Measurements from ENCODE around the gene MICAL3.
"Not testable (repeated sequence)": the region's sequence is repeated elsewhere in the genome, so short reads cannot be mapped to it uniquely, and the experiment has no call there.

Gene MICAL3

DNA sequence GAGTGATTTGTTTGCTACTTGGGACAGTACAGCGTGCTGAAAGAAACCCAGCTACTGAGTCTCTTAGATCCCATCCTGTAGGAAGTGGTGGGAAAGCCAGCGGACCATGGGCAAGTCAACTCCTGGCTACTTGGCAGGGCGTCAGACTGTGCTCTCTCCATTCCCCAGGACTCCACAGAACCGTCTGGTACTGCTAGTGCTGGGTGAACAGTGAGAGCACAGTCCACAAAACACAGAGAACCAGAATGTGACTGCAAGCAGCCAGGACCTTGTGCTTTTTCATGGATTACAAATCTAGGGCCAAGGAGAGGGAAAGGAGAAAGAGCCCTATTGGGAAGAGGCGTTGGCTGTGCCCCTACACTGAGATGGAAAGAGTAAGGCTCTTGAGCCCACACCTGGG is 260.3 kb downstream of the MICAL3 start:
- H3K18ac ChIP-seq (ENCODE audit: low read length), result no peak overlapping the region
- H3K79me2 ChIP-seq (ENCODE audit: control insufficient read depth, insufficient read depth, low read length), result no peaks in the 10 kb centered on the region
- no peak overlapping the region for H3K23ac ChIP-seq (ENCODE audit: low read length)
- H3K9ac ChIP-seq (ENCODE audit: low read length), result no peak overlapping the region
- no peak overlapping the region for H2BK5ac ChIP-seq (ENCODE audit: low read length)
- no peak overlapping the region for H3K27ac ChIP-seq (ENCODE audit: low read depth, low read length)
- no peak for DNase-seq
- H3K27me3 ChIP-seq (ENCODE audit: insufficient read depth, low read length, poor library complexity), result no peaks in the 10 kb centered on the region
- H3K4me3 ChIP-seq (ENCODE audit: low read length), result no peak overlapping the region
- no peak overlapping the region for H4K5ac ChIP-seq (ENCODE audit: low read length)
- H3K4me2 ChIP-seq (ENCODE audit: low read length), result no peak overlapping the region
- no peak overlapping the region for H2BK120ac ChIP-seq (ENCODE audit: low read depth, low read length)
- no peak overlapping the region for H2BK15ac ChIP-seq (replicated peaks; ENCODE audit: low read depth)
- no peak overlapping the region for H3K56ac ChIP-seq (ENCODE audit: low read length)
- no peak overlapping the region for H3K4ac ChIP-seq (ENCODE audit: low read depth, low read length)
- no peaks in the 10 kb centered on the region for H3K79me1 ChIP-seq (ENCODE audit: low read length)
- no peak overlapping the region for H4K8ac ChIP-seq (ENCODE audit: low read depth, low read length)
- no peak overlapping the region for H2AK5ac ChIP-seq (ENCODE audit: low read length)
- no CpG with 5 or more reads among the region's 5 CpGs for WGBS (ENCODE audit: extremely low coverage, insufficient coverage, low lambda C conversion rate)
- no peaks in the 10 kb centered on the region for H3K36me3 ChIP-seq (ENCODE audit: control insufficient read depth, insufficient read depth, low read length)
- no peaks in the 10 kb centered on the region for H3K4me1 ChIP-seq (ENCODE audit: control insufficient read depth, low read depth, low read length)

DNA sequence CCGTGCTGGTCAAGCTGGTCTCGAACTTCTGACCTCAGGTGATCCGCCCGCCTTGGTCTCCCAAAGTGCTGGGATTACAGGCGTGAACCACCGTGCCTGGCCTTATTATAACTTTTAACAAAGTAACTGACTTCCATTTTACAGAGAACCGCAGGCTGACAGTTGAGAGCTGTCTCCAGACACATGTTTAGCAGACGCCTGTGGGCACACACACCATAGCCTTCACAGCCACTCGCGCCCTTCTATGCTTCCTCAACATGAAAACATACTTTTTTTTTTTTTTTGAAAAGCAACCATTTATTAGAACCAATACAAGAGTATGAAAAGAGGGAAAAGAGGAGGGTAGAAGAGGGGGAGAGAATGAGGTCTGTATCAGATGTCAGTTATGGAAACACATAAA is 260.9 kb downstream of the MICAL3 start:
- not testable (repeated sequence) for H3K79me1 ChIP-seq (ENCODE audit: low read length); H3K4ac ChIP-seq (ENCODE audit: low read depth, low read length); H2BK15ac ChIP-seq (replicated peaks; ENCODE audit: low read depth); H3K27me3 ChIP-seq (ENCODE audit: insufficient read depth, low read length, poor library complexity); H3K18ac ChIP-seq (ENCODE audit: low read length); H3K4me1 ChIP-seq (ENCODE audit: control insufficient read depth, low read depth, low read length); H3K4me3 ChIP-seq (ENCODE audit: low read length); H4K5ac ChIP-seq (ENCODE audit: low read length); H3K4me2 ChIP-seq (ENCODE audit: low read length); H3K23ac ChIP-seq (ENCODE audit: low read length); H3K56ac ChIP-seq (ENCODE audit: low read length); H3K9ac ChIP-seq (ENCODE audit: low read length); H4K8ac ChIP-seq (ENCODE audit: low read depth, low read length); H3K27ac ChIP-seq (ENCODE audit: low read depth, low read length); H2AK5ac ChIP-seq (ENCODE audit: low read length); H2BK120ac ChIP-seq (ENCODE audit: low read depth, low read length); H2BK5ac ChIP-seq (ENCODE audit: low read length); H3K36me3 ChIP-seq (ENCODE audit: control insufficient read depth, insufficient read depth, low read length); H3K79me2 ChIP-seq (ENCODE audit: control insufficient read depth, insufficient read depth, low read length); DNase-seq
- WGBS (ENCODE audit: extremely low coverage, insufficient coverage, low lambda C conversion rate), result no CpG with 5 or more reads among the region's 10 CpGs

DNA sequence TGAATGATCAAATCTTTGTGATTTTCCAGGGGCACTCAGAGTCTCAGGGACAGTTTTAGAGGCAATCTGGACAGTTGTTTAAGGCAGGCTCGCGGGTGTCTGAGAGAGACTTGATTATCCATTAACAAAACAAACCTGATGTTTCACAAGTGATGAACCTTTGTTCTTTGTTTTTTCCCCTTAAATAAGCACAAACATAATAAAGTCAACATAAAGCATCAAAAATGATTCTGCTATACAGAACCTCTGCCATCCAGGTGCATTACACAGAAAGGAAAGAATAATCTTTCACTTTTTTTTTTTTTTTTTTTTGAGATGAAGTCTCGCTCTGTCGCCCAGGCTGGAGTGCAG is 263.2 kb downstream of the MICAL3 start:
- DNase-seq, result no peak
- H3K56ac ChIP-seq (ENCODE audit: low read length), result no peak overlapping the region
- H3K9ac ChIP-seq (ENCODE audit: low read length), result no peak overlapping the region
- no peak overlapping the region for H3K4me2 ChIP-seq (ENCODE audit: low read length)
- no peak overlapping the region for H3K27ac ChIP-seq (ENCODE audit: low read depth, low read length)
- no peak overlapping the region for H2BK5ac ChIP-seq (ENCODE audit: low read length)
- H3K79me1 ChIP-seq (ENCODE audit: low read length), result peaks cover 3% of the 10 kb centered on the region
- no peak overlapping the region for H2AK5ac ChIP-seq (ENCODE audit: low read length)
- H4K8ac ChIP-seq (ENCODE audit: low read depth, low read length), result no peak overlapping the region
- no peak overlapping the region for H3K18ac ChIP-seq (ENCODE audit: low read length)
- H3K4me3 ChIP-seq (ENCODE audit: low read length), result no peak overlapping the region
- no peak overlapping the region for H2BK15ac ChIP-seq (replicated peaks; ENCODE audit: low read depth)
- WGBS (ENCODE audit: extremely low coverage, insufficient coverage, low lambda C conversion rate), result no CpG with 5 or more reads among the region's 4 CpGs
- H4K5ac ChIP-seq (ENCODE audit: low read length), result no peak overlapping the region
- H3K4ac ChIP-seq (ENCODE audit: low read depth, low read length), result no peak overlapping the region
- no peaks in the 10 kb centered on the region for H3K27me3 ChIP-seq (ENCODE audit: insufficient read depth, low read length, poor library complexity)
- no peak overlapping the region for H2BK120ac ChIP-seq (ENCODE audit: low read depth, low read length)
- H3K36me3 ChIP-seq (ENCODE audit: control insufficient read depth, insufficient read depth, low read length), result no peaks in the 10 kb centered on the region
- no peaks in the 10 kb centered on the region for H3K4me1 ChIP-seq (ENCODE audit: control insufficient read depth, low read depth, low read length)
- peaks cover 4% of the 10 kb centered on the region for H3K79me2 ChIP-seq (ENCODE audit: control insufficient read depth, insufficient read depth, low read length)
- no peak overlapping the region for H3K23ac ChIP-seq (ENCODE audit: low read length)

DNA sequence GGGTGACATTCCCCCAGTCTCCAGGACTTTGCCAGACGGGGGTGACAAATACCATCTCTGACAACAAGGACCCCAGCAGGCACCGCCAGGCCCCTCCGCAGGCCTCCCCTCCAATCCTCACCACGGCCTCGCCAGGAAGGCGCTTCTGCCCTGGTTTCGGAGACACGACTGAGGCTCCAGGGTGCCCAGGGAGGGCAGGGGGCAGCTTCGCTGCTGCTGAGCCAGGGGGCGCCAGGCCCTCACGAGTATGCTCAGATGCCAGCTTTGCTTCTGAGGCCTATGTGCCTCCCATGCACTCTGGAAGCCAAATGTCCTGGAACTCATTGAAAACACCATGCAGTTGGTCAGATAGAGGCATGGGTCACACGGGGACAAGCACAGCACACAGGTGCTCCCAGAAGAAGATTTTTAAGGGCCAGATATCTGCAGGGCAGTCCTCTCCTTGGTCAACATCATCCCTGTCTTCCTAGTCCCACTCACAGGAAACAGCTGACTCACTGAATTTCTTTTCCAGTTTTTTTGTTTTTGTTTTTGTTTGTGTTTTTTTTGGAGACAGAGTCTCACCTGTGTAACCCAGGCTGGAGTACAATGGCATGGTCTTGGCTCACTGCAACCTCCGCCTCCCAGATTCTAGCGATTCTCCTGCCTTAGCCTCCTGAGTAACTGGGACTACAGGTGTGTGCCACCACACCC is 270.0 kb downstream of the MICAL3 start:
- no peak overlapping the region for H3K27ac ChIP-seq (ENCODE audit: low read depth, low read length)
- no peak overlapping the region for H2AK5ac ChIP-seq (ENCODE audit: low read length)
- no peak overlapping the region for H2BK120ac ChIP-seq (ENCODE audit: low read depth, low read length)
- H4K5ac ChIP-seq (ENCODE audit: low read length), result no peak overlapping the region
- no CpG with 5 or more reads among the region's 14 CpGs for WGBS (ENCODE audit: extremely low coverage, insufficient coverage, low lambda C conversion rate)
- H3K4ac ChIP-seq (ENCODE audit: low read depth, low read length), result no peak overlapping the region
- no peak overlapping the region for H3K4me3 ChIP-seq (ENCODE audit: low read length)
- H3K4me1 ChIP-seq (ENCODE audit: control insufficient read depth, low read depth, low read length), result no peaks in the 10 kb centered on the region
- peak; percentile 52 for DNase-seq
- H3K36me3 ChIP-seq (ENCODE audit: control insufficient read depth, insufficient read depth, low read length), result no peaks in the 10 kb centered on the region
- peaks cover 4% of the 10 kb centered on the region for H3K79me2 ChIP-seq (ENCODE audit: control insufficient read depth, insufficient read depth, low read length)
- no peak overlapping the region for H2BK15ac ChIP-seq (replicated peaks; ENCODE audit: low read depth)
- H4K8ac ChIP-seq (ENCODE audit: low read depth, low read length), result no peak overlapping the region
- no peak overlapping the region for H3K9ac ChIP-seq (ENCODE audit: low read length)
- H3K18ac ChIP-seq (ENCODE audit: low read length), result no peak overlapping the region
- peaks cover 3% of the 10 kb centered on the region for H3K79me1 ChIP-seq (ENCODE audit: low read length)
- no peak overlapping the region for H3K23ac ChIP-seq (ENCODE audit: low read length)
- no peaks in the 10 kb centered on the region for H3K27me3 ChIP-seq (ENCODE audit: insufficient read depth, low read length, poor library complexity)
- H2BK5ac ChIP-seq (ENCODE audit: low read length), result no peak overlapping the region
- no peak overlapping the region for H3K4me2 ChIP-seq (ENCODE audit: low read length)
- H3K56ac ChIP-seq (ENCODE audit: low read length), result no peak overlapping the region

DNA sequence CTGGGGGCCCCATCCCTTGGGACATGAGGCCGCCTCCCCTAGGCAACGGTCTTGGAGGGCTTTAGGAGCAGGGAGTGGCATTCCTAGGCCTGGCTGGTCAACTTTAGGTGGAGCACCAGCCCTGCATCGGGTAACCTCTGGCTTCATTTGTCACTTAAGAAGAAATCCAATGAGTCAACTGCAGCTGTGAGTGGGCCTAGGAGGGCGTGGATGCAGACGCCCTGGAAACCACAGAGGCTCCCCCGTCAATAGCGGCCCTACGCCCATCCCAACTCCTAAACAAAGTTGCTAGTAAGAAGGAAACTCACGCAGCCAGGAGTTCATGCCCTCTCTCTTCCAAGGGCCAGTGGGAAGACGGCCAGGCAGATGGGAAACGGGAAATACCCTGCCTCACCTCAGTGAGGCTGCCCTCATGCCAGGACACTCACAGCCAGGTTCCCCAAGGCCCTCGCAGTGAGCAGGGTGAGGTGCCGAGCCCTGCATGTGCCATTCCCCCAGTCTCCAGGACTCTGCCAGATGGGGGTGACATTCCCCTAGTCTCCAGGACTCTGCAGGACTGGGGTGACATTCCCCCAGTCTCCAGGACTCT is 270.9 kb downstream of the MICAL3 start:
- no peak overlapping the region for H2BK15ac ChIP-seq (replicated peaks; ENCODE audit: low read depth)
- H3K4me1 ChIP-seq (ENCODE audit: control insufficient read depth, low read depth, low read length), result no peaks in the 10 kb centered on the region
- H3K27me3 ChIP-seq (ENCODE audit: insufficient read depth, low read length, poor library complexity), result no peaks in the 10 kb centered on the region
- DNase-seq, result no peak
- H3K79me2 ChIP-seq (ENCODE audit: control insufficient read depth, insufficient read depth, low read length), result peaks cover 2% of the 10 kb centered on the region
- no peak overlapping the region for H3K23ac ChIP-seq (ENCODE audit: low read length)
- H3K4ac ChIP-seq (ENCODE audit: low read depth, low read length), result no peak overlapping the region
- H4K5ac ChIP-seq (ENCODE audit: low read length), result no peak overlapping the region
- H2AK5ac ChIP-seq (ENCODE audit: low read length), result no peak overlapping the region
- no peak overlapping the region for H3K4me2 ChIP-seq (ENCODE audit: low read length)
- H3K18ac ChIP-seq (ENCODE audit: low read length), result no peak overlapping the region
- no peak overlapping the region for H3K27ac ChIP-seq (ENCODE audit: low read depth, low read length)
- no peak overlapping the region for H2BK120ac ChIP-seq (ENCODE audit: low read depth, low read length)
- no peak overlapping the region for H2BK5ac ChIP-seq (ENCODE audit: low read length)
- H3K4me3 ChIP-seq (ENCODE audit: low read length), result no peak overlapping the region
- H4K8ac ChIP-seq (ENCODE audit: low read depth, low read length), result no peak overlapping the region
- H3K79me1 ChIP-seq (ENCODE audit: low read length), result peaks cover 2% of the 10 kb centered on the region
- no peak overlapping the region for H3K9ac ChIP-seq (ENCODE audit: low read length)
- H3K36me3 ChIP-seq (ENCODE audit: control insufficient read depth, insufficient read depth, low read length), result no peaks in the 10 kb centered on the region
- whole genome bisulfite sequencing (ENCODE audit: extremely low coverage, insufficient coverage, low lambda C conversion rate), result no CpG with 5 or more reads among the region's 13 CpGs
- no peak overlapping the region for H3K56ac ChIP-seq (ENCODE audit: low read length)

DNA sequence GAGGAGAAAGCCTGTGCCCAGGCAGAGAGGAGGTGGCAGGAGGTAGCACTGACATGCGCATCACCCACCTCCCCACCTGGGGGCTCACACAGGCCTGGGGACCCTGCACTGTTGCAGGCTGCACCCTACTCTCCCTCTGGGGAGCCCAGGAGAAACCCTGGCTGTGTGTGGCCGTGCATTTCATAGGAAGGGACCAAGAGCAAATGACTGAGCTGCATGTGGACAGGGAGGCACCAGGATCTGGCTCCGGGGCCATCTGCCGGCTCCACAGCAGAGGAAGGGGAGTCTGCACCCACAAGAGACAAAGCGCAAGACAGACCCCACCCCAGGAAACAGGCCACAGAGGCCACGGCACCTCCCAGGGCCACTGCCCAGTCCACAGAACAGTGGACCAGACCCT is 272.8 kb downstream of the MICAL3 start:
- Histone ChIP-seq H4K5ac (ENCODE audit: low read length) (no peak overlapping the region), H2BK15ac (replicated peaks; ENCODE audit: low read depth) (no peak overlapping the region), H3K4me1 (ENCODE audit: control insufficient read depth, low read depth, low read length) (no peaks in the 10 kb centered on the region), H3K56ac (ENCODE audit: low read length) (no peak overlapping the region), H3K23ac (ENCODE audit: low read length) (no peak overlapping the region), H3K9ac (ENCODE audit: low read length) (no peak overlapping the region), H3K4me3 (ENCODE audit: low read length) (no peak overlapping the region), H3K4me2 (ENCODE audit: low read length) (no peak overlapping the region), H2BK120ac (ENCODE audit: low read depth, low read length) (no peak overlapping the region), H3K27me3 (ENCODE audit: insufficient read depth, low read length, poor library complexity) (no peaks in the 10 kb centered on the region), H3K18ac (ENCODE audit: low read length) (no peak overlapping the region), H3K79me1 (ENCODE audit: low read length) (no peaks in the 10 kb centered on the region), H3K27ac (ENCODE audit: low read depth, low read length) (no peak overlapping the region), H3K79me2 (ENCODE audit: control insufficient read depth, insufficient read depth, low read length) (no peaks in the 10 kb centered on the region), H2BK5ac (ENCODE audit: low read length) (no peak overlapping the region), H3K4ac (ENCODE audit: low read depth, low read length) (no peak overlapping the region), H4K8ac (ENCODE audit: low read depth, low read length) (no peak overlapping the region), H2AK5ac (ENCODE audit: low read length) (no peak overlapping the region), H3K36me3 (ENCODE audit: control insufficient read depth, insufficient read depth, low read length) (no peaks in the 10 kb centered on the region)
- DNase-seq, result no peak
- WGBS (ENCODE audit: extremely low coverage, insufficient coverage, low lambda C conversion rate), result no CpG with 5 or more reads among the region's 6 CpGs

Measured in mesendoderm (in vitro differentiated cells).